Endometrial microvascular endothelial cells (primary cell): Measurements from ENCODE around the gene ASIC1. TPM values are rescaled to one million over a fixed set of nuclear protein-coding genes. Genes with fewer than 3 reads are reported as not detected.
"Not testable (repeated sequence)": the region's sequence is repeated elsewhere in the genome, so short reads cannot be mapped to it uniquely, and the experiment has no call there.

Experiments used
- in situ Hi-C: cut with HindIII; loops from 2 replicates; pipeline ENCODE4 v1.10.0; 2017; ENCODE audit warnings: low sequenced_read_pairs, low pct_unique_long_range_greater_than_20kb; ENCODE audit errors: inconsistent ontology term
- total RNA-seq: library from RNA; depleted of rRNA; stranded (reverse); fragments of >200 nt; gene quantifications from one replicate; pipeline ENCODE4 v1.2.3, GENCODE V29; 2015; ENCODE audit errors: inconsistent ontology term

The ASIC1 gene
- total RNA-seq, 1 donor from 2014 or later: not detected

DNA sequence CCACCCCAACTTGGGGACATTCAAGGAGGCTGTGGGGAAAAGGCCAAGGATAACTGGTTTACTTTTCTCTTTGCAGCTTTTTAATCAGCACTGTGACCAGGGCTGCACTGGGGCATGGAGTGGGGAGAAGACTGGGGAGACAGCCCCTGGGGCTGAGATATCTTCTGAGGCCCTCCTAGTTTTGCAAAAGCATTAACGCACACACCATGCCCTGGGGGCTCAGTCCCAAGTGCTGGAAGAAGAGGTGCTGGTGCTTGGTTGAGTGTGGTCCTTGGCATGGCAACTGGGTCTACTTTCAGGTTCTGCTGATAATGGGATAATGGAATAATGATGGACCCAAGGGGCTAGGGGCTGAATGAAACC, 18.4 kb downstream of the ASIC1 start:
- in situ Hi-C loops: no loop called here

DNA sequence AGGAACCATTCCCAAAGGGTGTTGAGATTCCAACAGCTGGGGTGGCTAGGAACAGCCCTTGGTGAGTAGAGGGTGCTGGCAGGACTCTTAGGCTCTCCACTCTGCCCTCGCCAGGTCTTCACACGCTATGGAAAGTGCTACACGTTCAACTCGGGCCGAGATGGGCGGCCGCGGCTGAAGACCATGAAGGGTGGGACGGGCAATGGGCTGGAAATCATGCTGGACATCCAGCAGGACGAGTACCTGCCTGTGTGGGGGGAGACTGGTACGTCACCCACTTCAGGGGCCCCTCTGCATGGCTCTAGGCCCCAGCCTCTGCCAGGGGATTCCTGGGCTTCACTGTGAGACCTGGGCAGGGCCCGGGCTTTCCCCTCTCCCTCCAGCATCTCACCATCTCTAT, 19.7 kb downstream of the ASIC1 start:
- in situ Hi-C loops: no loop called here

DNA sequence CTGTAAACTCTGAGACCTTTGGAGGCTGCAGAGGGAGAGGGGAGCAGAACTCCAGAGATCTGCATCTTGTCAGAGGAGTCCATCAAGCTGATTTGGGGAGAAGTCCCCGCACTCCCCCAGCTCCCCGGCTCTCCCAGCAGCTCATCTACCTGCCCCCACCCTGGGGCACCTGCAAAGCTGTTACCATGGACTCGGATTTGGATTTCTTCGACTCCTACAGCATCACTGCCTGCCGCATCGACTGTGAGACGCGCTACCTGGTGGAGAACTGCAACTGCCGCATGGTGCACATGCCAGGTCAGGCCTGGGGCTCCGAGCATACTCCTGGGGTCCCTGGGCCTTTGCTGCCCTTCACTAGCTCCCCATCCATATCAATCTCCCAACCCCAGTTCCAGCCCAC, 20.9 kb downstream of the ASIC1 start:
- in situ Hi-C loops: no loop called here

DNA sequence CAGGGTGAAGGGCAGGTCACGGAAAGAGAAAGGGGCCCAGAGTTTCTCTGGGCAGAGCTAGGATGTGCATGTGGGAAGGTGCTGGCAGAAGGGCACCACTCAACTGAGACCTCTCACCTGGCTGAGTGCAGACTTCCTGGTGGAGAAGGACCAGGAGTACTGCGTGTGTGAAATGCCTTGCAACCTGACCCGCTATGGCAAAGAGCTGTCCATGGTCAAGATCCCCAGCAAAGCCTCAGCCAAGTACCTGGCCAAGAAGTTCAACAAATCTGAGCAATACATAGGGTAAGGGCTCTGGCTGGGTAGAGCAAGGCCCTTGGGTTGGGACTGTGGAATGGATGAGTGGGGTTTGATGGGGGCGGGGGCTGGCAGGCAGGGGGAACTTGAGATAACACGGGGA, 22.4 kb downstream of the ASIC1 start:
- in situ Hi-C loops: no loop called here

DNA sequence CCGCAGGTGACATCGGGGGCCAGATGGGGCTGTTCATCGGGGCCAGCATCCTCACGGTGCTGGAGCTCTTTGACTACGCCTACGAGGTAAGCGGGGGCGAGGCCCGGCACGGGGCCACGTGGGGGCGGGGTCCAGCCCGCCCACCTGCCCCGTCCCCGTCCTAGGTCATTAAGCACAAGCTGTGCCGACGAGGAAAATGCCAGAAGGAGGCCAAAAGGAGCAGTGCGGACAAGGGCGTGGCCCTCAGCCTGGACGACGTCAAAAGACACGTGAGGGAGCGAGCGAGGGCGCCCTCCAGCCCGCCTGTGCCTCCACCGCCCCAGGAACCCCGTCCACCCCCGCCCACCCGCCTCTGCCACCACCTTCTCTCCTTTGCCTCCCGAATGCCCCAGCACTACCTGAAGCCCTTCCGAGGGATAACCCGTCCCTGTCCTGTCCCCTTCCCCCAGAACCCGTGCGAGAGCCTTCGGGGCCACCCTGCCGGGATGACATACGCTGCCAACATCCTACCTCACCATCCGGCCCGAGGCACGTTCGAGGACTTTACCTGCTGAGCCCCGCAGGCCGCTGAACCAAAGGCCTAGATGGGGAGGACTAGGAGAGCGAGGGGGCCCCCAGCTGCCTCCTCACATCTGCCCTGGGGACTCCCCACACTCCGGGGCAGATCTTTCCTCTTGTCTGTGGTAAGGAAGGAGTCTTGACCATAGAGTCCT, 23.9 kb downstream of the ASIC1 start:
- in situ Hi-C loops: no loop called here

GRCh38 chr12:50082644-50083043, 25.2 kb downstream of the ASIC1 start:
- in situ Hi-C loops: no loop called here

DNA sequence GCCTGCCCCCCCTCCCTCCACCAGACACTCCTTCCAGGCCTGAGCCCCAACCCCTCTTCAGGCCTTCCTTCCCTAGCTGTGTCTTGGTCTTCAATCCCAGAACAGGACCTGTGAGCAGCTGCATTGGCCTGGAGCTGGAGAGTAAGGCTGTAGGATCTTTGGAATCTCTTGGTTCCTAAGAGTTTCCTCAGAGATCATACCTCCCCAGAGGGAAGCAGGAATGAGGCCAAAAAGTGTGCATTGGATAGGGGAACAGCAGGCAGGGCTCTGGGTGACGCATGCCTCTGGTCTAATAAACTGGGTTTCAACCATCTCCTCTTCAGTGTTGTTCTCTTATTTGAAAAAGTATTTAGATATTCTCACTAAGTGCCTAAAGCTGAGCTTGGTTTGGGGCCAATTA, 25.9 kb downstream of the ASIC1 start:
- in situ Hi-C loops: no loop called here

DNA sequence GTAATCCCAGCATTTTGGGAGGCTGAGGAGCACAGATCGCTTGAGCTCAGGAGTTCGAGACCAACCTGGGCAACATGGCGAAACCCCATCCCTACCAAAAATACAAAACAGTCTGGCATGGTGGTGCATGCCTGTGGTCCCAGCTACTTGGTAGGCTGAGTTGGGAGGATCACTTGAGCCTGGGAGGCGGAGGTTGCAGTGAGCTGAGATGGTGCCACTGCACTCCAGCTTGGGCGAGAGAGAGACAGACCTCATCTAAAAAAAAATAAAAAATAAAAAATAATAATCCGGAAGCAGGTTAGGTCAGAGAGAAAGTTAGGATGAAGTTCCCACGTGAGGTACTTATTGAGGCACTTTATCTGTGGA, 27.0 kb downstream of the ASIC1 start:
- in situ Hi-C loops: not testable (repeated sequence)

DNA sequence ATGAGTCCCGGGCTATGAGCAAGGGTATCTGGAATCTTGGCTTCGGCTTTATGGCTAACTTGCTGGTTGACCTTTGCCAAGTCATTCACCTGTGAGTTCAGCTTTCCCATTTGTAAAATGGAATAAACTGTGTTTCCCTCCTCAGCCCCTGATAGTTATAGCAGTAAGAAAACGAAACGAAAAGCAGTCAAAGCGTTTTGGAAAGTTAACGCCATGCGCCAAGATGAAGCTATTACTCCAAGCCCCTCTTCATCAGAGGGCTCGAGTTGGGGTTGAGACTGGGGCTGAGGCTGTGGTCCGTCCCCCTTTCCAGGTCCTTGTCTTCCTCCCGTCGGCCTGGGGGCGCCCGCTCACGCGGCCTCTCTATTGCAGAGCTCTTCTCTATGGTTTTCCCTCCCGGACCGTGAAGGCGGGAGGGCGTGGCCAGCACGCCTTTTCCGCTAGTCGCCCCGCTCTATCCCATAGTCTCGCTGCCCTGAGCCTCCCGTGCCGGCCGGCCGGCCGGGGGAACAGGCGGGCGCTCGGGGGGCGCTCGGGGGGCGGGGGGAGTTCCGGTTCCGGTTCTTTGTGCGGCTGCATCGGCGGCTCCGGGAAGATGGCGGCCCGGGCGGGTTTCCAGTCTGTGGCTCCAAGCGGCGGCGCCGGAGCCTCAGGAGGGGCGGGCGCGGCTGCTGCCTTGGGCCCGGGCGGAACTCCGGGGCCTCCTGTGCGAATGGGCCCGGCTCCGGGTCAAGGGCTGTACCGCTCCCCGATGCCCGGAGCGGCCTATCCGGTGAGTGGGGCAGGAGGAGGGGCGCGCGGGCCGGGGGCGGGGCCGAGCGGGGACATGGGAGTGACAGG, 27.6 kb downstream of the ASIC1 start, which contains the start of gene SMARCD1:
Gene SMARCD1, plus strand, starts transcription at position 568 of the 840 bp plus-strand sequence. Its CDS starts 28 bp downstream, at position 596.
- in situ Hi-C loops: no loop called here

DNA sequence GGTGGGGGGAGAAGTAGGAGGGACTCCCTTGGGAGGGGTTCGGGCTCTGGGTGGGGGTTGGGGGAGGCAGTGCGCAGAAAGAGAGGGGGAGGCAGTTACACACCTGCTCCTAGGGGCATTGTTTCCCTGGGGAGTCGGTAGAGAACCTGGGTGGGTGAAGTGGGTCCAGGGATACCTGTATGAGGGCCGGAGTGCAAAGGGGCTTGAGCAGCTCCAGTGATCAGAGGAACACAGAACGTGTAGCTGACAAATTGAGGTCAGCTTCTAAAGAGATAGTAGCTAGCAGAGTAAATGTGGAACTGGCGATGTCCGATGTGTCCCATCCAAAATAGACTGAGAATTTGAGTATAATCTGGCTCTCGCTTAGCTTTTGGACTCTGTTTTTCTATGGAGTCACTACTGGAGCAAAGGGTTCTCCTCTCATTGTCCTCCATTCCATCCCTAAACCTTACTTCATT, 28.2 kb downstream of the ASIC1 start:
- in situ Hi-C loops: no loop called here

GRCh38 chr12:50086148-50086547, 28.8 kb downstream of the ASIC1 start:
- in situ Hi-C loops: no loop called here

DNA sequence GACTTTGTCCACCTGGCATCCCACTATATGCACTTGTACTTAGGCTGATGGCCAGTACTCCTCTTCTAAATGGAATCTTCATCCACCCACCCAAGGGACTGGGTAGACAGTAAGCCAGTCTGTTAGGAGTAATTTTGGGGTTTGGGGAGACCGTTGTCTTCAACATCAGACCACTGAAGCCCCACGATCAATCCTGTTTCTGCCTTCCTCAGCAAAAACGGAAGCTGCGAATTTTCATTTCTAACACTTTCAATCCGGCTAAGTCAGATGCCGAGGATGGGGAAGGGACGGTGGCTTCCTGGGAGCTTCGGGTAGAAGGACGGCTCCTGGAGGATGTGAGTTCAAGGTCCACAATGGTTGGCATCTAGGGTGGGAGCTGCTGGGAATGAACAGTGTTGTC, 29.8 kb downstream of the ASIC1 start:
- in situ Hi-C loops: no loop called here

GRCh38 chr12:50087995-50088394, 30.6 kb downstream of the ASIC1 start:
- in situ Hi-C loops: no loop called here

- in situ Hi-C loops: no loop called here
Measured at GRCh38 chr12:50088577-50089335, 31.4 kb downstream of the ASIC1 start.

GRCh38 chr12:50089730-50090129, 32.3 kb downstream of the ASIC1 start:
- in situ Hi-C loops: no loop called here

DNA sequence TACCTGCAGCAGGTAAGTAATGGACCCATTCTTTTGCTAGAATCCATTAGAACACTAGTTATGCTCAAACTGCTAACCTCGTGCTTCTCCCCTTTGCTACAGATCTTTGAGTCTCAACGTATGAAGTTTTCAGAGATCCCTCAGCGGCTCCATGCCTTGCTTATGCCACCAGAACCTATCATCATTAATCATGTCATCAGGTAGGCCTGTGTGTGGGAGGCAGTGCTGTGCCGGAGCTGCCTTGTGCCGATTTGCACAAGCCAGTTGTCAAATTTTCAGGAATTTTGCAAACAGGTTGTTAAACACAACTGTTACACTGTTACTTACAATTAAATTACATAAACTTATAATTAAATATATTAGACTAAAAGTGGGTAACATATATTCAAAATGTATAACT, 33.0 kb downstream of the ASIC1 start:
- in situ Hi-C loops: no loop called here

GRCh38 chr12:50097952-50098351, 40.6 kb downstream of the ASIC1 start:
- in situ Hi-C loops: no loop called here

DNA sequence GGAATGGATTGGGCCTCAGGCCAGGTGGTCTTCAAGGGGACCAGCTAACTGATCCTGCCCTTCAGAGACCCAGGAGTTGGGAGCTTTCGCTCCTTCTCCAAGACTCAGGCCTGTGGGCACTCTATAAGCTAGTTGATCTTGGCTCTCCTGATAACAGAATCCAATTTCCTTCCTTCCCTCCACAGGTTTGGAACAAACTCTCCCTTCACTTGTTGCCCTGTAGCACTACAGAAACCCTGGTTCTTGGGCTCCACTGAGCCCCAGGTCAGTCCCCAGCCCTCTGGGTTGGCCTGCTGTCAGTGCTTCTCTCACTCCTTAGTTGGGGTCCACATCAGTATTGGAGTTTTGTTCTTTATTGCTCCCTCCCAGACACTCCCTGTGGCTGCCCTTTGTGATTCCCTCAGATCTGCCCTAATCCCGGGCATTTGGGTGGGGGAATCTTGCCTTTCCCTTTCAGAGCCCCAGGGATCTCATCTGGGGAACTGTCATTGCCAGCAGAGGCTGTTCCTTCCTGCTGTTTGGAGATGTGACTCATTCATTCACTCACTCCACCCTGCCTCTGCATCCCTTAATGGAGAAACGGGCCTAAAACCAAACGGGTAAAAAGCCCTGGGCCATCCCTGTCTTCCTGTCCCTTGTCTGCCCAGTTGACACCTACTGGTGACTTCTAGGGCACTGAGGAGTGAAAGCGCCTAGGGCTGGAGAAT, 42.1 kb downstream of the ASIC1 start:
- in situ Hi-C loops: no loop called here

DNA sequence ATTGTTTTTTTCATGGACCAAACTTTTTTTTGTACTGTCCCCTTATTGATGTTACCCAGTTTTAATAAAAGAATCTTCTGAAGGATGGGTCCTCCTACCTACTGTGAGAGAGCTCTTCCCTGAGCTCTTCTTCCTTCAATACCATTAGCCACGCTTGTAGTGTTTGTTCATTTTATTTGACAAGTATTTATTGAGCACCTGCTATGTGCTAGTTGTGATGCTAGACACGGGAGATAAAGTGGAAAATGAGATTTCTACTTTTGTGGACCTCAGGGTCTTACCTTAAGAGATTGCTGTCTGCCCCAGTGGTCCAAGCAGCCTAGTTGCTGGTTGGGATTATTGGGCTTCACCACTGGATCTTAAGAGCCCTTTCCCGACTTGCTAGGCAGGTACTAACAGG, 43.2 kb downstream of the ASIC1 start:
- in situ Hi-C loops: no loop called here
